SK-N-DZ (cell line): ENCODE data around the gene MYO7B.

ENCODE experiments used
- DNase-seq: peaks from one replicate; pipeline ENCODE4 v3.0.0-alpha.2; 2015; ENCODE audit warnings: low spot score

The MYO7B gene

DNA sequence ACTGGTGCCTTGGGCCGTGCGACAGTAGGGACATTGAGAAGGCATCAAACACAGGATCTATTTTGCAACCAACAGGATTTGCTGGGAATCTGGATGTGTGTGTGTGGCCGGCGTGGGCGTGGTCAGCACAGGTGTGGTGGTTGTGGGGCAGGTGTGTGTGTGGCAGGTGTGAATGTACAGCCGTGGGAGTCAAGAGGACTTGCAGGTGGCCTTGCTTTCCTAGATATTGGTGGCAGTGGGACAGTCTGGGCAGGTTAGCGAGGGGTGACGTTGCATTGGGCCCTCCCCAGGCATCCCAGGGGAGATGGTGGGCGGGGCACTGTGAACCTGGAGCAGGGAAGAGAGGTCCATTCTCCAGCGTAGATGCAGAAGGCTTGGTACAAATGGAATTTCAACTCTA is 143.0 kb downstream of the MYO7B start:
- no peak for DNase-seq

DNA sequence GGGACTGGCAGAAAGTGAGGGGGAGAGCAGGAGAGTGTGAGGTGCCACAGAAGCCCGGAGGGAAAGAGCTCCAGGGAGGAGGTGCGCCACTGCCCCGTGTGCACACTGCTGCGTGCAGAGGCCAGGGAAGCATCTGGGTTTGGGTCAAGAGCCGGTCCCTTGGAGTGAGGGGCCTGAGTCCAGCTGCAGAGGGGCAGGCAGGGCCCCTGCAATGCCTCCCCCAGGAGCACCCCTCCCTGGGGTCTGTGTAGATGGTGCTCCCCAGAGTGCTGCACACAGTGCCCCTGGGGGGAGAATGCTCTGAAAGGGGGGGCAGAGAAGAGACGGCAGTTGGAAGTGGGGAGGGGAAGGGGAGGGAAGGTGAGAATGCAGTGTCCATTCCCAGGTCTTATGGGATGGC is 143.5 kb downstream of the MYO7B start:
- DNase-seq: no peak

DNA sequence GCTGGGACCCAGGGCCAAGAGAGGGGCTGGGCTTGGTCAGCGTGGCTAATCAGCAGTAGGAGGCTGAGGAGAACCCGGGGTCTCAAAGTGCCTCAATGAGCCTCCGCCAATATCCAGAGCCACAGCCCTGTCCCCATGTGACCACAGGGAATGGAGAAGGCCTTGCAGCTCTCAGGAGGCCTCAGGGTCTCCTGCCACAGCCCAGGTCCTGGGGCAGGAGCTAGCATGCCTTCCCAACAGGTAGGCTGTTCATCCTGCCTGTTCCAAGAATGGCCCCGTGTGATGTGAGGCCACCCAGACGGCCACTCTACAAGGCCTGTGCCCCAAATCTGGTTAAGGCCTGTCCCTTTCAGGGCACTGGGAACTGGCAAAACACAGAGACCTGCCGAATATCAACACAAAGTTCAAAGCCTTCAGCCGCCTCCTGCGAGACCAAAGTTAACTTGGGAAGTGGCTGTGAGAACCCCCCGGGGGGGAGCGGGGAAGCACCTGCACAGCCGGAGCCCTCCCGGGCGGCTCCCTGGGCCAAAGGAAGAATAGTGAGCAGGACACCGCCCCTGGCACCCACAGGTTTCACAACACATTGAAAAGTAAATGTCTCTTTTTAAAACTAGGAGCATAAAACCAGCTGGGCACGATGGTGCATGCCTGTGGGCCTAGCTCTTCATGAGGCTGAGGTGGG is 144.3 kb downstream of the MYO7B start:
- no peak for DNase-seq

DNA sequence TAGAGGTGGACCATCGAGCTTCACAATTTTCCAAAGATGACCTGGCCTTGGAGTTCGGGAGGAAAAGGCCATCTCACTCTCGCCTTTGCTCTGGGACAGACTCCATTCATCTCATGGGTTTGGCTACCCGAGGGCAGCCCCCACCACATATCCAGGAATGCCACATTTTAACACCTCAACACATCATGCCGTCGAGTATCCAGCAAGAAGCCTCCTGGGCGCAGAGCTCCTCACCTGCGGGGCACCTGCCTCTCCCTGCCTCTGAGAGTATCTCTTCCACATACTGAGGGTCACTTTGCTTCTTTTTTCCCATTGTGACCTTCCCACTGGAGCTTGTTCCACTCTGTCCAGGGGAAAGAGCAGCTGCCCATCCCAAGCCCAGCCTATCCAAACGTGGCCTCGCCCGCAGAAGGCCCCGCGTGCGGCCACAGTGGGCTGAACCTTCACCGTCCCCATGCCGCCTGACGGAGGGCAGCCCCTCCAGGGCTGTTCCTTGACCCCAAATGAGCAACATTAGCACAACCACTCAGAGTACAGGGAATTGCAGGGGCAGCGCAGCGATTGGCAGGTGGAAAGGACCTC is 145.3 kb downstream of the MYO7B start:
- DNase-seq: no peak

DNA sequence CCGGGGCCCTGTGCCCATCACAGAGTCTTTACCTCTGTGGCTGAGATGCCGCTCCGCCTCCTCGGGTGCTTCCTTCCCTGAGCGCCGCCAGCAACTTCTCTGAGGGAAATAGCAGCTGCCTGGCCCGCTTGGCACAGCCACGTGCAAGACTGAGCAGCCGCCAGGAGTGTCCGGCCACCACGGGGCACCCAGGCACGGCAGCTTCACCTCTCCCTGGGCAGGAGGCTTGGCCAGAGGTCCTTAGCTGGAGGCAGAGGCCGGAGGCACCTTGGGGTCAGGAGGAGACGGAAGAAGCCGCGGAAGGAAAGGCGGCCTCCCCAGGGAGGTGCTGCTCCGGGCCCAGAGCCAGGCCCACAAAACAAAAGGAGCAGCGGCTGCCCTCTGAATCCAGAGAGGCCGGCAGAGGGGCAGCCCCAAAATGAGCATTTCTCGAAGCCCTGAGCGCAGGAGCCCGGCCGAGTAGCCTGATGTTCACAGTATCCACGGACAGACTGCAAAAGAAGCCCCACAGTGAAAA is 145.9 kb downstream of the MYO7B start:
- DNase-seq: no peak

DNA sequence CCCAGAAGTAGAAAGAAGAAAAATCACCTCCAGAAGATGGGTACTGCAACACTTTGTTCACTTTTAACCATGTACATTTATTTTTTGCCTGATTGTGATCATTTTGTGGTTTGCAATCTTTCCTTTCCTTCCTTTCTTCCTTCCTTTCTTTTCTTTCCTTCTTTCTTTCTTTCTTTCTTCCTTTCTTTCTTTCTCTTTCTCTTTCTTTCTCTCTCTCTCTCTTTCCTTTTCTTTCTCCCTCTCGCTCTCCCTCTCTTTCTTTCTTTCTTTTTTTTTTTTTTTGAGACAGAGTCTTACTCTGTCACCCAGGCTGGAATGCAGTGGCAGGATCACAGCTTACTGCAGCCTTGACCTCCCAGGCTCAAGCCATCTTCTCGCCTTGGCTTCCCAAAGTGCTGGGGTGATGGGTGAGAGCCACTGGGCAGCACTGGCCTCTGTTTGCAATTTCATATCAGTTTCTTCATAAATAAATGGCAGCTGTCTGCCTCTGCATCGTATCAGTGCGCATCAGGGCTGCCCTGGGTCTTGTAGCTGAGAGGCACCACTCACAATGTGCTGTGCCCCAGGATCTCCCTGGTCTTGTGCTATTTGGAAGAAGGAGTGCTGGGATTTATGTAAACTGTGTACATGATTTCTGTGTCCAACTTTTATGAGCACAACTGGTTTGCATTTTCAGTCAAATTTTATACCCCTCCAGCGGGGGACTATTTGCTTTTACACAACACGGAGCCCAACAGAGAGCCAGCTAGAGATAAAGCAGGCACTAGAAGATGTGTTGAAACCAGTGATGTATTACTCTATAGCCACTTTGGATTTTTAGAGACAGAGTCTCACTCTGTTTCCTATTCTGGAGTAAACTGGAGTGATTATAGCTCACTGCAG is 146.7 kb downstream of the MYO7B start:
- DNase-seq: no peak

DNA sequence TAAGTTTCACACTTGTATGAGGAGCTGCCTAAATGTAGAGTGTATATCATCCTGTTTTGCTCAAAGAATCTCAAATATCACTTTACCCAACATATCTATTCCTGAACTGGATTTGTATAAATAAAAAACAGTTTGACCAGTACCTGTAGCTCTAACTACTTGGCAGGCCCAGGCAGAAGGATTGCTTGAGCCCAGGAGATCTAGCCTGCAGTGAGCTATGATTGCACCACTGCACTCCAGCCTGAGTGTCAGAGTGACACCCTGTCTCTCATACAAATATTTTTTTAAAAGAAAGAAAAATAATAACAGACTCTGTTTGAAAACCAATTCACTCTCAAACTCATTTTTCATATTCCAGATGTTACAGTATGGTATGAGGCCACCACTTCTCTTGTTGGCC is 147.6 kb downstream of the MYO7B start:
- no peak for DNase-seq

DNA sequence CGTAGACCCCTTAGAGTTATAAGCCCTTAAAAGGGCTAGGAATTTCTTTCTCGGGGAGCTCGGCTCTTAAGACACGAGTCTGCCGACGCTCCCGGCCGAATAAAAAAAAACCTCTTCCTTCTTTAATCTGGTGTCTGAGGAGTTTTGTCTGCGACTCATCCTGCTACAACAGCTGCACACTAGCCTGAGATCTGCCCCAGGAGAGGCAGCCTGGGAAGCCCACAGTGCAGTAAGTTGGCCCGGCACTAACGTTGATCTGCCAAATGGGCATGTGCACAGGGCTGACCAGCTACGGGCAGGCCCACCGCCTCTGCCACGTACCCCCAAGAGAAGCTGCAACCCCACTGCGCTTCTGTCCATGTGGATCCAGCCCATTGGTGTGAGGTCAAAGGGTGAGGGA is 148.3 kb downstream of the MYO7B start:
- no peak for DNase-seq

DNA sequence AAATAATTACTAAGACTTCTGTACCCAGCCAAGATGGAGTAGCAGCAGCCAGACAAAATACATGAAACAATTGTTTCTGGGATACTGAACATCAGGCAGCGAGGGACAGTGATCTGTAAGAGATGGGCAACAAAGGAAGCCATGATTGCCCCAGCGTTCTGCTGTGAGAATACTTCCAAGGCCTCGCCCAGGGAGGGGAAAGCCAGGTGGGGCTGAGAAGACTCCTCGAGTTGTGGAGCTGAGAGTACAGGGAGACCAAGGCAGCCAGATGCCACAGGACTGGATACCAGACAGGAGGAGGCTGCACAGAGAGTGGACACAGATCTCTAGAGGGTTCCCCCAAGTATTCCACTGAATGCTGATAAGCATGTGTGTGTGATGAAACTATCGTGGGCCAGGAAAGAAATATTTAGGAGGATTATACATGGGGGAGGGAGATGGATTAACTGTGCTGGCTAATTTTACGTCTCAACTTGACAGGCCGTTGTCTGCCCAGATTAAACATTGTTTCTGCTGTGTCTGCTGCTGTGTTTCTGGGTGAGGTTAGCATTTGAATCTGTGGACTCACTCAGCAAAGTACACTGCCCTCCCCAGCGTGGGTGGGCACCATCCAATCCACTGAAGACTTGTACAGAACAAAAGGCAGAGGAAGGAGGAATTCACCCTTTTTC is 150.1 kb downstream of the MYO7B start:
- DNase-seq: no peak
